Measurements from ENCODE around the gene TMEM158. TPM values are rescaled to one million over a fixed set of nuclear protein-coding genes. Genes with fewer than 3 reads are reported as not detected.
A peak's percentile ranks its signal among the peaks of the same experiment; 100 is the strongest.

The TMEM158 gene
- total RNA-seq, 1 experiment from 2014 or later, result 4.9 TPM

DNA sequence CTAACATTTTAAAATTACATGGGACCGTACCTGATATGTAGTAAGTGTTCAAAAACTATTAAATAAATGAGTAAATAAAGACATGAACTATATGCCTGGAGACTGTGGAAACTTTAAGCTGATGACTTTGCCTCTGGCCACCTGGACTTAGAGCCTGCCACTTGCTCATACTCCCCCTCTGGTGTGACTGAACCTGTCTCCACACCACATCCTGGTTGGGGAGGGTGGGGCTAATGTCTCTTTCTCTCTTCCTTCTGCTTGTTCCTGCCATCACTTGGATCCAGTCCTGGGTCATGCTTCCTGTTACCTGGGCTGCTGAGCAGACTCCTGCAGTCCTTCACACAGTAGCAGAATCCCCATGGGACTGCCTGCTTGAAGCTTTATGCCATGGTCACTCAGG, 8.2 kb upstream of the TMEM158 start:
- DNase-seq (ENCODE audit: low read depth), result no peak

DNA sequence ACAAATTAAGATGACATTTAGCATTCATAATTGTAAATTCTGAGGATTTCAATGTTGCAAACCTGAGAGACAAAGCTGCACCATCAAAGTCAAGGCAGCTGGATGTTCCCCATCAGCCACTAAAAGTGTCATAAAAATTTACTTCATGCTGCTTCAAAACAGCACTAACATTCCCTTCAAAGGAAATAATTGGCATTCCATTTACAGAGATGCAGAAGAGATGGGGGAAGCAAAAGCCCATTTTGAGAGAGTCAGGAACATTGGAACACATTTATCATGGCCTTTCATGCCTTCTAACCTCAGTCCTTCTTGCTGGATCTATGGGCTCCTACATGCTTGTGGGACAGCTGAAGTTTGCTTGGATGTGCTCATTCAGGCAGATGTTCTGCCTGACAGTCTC, 6.4 kb upstream of the TMEM158 start:
- DNase-seq (ENCODE audit: low read depth), result no peak

DNA sequence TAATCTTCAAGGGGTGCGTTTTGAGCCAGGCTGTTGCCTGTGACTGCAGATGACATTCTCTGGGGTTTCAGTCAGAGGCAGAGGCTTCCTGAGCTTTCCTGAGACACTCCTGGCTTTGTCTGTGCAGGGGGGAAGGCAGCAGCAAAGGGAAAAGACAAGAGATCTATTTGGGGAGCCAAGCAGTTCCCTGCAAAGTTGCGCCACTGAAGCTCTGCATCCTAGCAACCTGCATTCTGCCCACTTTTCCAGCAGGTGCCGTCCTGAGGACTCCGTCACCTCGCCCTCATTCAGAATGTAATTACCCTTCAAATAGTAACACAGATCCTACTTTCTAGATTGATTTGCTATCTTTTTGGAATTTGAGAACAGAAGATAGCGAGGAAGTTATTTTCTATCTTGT, 1.9 kb upstream of the TMEM158 start:
- DNase-seq (ENCODE audit: low read depth), result no peak

DNA sequence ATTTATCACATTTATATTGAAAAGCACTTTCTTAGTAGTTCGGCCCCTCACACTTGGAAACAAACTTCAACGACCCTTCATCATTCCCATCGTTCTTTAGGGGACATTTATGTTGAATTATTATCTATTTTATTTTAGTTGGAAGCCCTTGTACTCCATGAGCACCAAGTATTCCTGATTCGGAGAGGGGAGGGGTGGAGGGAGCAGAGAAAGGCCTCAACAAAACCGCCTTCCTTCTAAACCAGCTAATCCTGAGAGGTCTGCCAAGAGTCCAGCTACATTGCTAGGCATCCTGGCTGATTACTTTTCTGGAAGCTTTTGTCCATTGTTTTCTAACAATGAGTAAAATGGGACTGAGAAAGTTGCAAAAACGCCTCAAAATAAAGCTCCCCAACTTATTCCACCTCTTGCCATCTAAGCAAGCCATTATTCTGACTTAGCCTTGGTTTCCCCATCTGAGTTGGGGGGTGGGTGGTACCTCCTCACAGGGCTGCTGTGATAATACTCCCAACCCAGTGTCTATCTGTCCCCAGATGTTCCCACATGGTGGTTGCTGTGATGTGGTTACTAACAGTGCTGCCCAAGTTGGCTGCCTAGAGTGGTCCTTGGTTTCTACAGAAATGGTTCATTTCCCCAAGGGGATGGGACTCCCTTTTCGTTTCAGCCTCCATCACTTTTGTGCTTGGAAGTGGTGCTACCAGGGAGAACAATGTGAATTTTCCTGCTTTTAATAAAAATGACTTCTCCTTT, 1.2 kb upstream of the TMEM158 start:
- no peak for DNase-seq (ENCODE audit: low read depth)

GRCh38 chr3:45225465-45226205, 452 bp downstream of the TMEM158 start:
- DNase-seq (ENCODE audit: low read depth), result peak; percentile 54

- peak; percentile 79 for DNase-seq (ENCODE audit: low read depth)
Measured at GRCh38 chr3:45224824-45225464, 1.1 kb downstream of the TMEM158 start.

- peak; percentile 42 for DNase-seq (ENCODE audit: low read depth)
Measured at GRCh38 chr3:45223889-45224727, 2.0 kb downstream of the TMEM158 start.

DNA sequence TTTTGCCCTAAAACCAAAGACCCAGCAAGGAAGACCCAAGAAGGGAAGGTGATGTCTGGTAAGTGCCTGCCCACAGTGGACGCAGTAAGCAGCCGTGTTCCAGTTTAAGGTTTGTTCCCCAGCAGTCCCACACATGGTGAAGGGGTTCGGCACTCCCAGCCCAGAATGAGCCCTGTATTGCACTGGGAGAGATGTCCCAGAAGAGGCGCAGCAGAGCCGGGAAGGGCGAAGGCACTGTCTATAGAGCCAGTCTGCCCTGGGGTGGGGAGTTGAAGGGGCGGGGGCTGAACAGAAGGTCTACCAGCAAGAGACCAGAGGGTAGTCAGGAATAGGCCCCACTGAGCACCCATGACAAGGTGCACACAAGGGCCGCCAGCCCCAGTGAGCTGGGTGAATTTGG, 6.4 kb downstream of the TMEM158 start:
- DNase-seq (ENCODE audit: low read depth), result no peak

DNA sequence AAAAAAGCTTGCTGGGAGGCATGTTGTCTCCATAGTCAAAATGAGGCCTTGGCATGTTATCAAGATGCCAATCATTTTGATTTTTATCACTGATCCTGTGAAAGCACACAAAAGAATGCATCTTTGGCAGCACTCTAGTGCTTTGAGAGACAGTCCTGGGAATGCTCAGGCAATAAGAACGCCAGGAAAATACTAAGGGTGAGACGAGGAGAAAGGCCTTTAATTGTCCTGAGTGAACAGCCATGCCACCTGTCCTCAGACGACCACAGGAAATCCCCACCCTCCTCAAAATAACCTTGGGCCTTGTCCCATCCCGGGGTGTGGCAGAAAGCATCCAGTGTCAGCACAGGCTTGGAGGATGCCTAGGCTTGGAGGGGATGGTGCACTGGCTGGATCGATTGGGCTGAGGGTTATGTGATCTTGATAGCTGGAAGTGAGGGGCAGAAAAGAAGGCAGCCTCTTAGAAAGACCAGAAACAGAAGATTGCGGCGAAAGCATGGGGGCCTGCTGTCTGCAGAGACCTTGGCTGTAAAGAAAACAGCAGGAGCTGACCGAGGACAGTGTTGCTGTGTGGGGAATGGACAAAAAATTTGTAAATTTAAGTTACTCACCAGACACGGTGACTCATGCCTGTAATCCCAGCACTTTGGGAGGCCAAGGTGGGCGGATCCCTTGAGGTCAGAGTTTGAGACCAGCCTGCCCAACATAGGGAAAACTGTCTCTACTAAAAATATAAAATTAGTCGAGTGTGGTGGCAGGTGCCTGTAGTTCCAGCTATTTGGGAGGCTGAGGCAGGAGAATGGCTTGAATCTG, 7.3 kb downstream of the TMEM158 start:
- DNase-seq (ENCODE audit: low read depth), result peak; percentile 72

DNA sequence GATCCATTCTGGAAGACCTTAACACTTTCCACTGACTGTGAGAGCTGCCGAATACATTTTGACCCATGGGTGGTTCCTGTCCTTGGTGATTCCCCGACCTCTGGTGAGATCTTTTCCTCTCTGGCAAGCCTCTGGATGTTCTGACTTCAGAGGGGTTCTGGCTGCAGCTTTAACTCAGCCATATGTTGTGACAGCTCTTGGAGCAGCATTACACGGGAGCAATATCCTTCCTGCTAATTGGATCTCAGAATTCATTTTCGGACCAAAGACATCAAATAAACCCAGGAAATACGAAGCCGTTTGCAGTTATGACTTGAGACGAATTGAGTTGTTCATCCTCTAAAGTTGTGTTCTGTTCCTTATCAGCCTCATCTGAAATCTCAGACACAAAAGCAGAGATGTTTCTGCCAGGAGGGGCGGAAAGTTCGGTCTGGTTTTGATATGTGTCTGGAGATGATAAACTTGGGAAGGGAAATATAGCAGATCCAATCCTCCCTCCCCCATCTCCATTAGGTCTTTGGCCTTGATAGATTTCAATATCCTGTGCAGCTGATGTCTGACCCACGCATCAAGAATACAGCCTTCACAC, 10.0 kb downstream of the TMEM158 start:
- no peak for DNase-seq (ENCODE audit: low read depth)

GRCh38 chr3:45215466-45215865, 10.6 kb downstream of the TMEM158 start:
- no peak for DNase-seq (ENCODE audit: low read depth)

- no peak for DNase-seq (ENCODE audit: low read depth)
Measured at GRCh38 chr3:45214061-45214680, 11.9 kb downstream of the TMEM158 start.

- DNase-seq (ENCODE audit: low read depth), result no peak
Measured at GRCh38 chr3:45212095-45212468, 14.0 kb downstream of the TMEM158 start.

- no peak for DNase-seq (ENCODE audit: low read depth)
Measured at GRCh38 chr3:45211466-45212094, 14.5 kb downstream of the TMEM158 start.

- peak; percentile 80 for DNase-seq (ENCODE audit: low read depth)
Measured at GRCh38 chr3:45210308-45211041, 15.6 kb downstream of the TMEM158 start.

DNA sequence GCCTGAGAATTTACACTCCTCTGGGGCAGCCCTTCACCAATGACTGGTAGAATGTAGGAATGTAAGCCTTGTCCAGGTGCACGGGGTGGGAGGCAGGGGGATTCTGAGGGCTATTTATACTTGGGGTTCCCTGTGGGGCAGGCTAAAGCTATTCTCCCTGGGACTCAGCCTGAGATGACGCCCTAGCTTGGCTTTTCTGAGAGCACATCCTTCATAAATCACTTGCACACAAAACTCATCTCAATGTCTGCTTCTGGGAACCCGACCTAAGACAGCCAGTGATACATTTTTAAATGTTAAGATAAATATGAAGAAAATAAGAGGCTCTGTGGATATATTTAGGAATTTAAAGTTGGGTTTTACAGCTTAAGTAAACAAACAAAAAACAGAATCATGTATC, 16.6 kb downstream of the TMEM158 start:
- no peak for DNase-seq (ENCODE audit: low read depth)

DNA sequence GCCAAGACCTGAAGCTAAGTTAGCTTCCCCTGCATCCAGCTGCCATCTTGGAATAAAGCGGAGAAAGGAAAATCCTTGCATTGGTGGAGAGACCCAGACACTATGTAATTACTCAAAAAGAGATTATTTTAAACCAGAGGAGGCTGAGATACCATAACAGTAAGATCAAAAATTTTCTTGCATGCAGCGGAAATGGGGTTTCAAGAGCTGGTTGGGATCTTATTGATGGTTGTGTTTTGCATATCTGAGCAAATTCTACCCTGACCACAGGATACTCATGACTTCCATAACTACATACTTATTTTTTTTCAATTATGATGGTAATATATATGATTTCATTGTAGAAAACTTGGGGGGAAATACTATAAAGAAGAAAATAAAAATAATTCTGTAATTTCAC, 17.5 kb downstream of the TMEM158 start:
- no peak for DNase-seq (ENCODE audit: low read depth)

- DNase-seq (ENCODE audit: low read depth), result no peak
Measured at GRCh38 chr3:45207446-45207845, 18.6 kb downstream of the TMEM158 start.

DNA sequence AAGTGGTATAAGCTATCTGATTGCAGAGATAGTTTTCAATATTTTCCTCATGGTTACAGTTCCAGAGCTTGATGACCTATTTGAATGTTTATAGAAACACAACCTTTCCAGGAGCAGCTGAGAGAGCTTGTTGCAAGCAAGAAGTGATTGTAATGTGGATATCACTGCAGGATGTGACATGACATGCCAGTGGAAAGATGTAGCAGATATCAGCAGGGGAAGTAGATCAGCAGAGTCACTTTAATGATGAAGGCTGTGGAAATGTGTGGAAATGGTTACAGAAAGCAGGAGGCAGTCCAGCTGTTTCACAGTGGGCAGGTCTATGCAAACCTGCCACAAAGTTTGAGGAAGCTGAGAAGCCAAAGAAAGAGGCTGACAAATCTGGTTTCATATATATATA, 21.0 kb downstream of the TMEM158 start:
- DNase-seq (ENCODE audit: low read depth), result peak; percentile 10
